H9 (cell line): ENCODE measurements around the gene DNAH12. TPM values are rescaled to one million over a fixed set of nuclear protein-coding genes. Genes with fewer than 3 reads are reported as not detected.
"Not testable (repeated sequence)": the region's sequence is repeated elsewhere in the genome, so short reads cannot be mapped to it uniquely, and the experiment has no call there.

Source experiments
- DNase-seq: peaks from one replicate; pipeline ENCODE4 v3.0.0-alpha.2; 2017
- H2AFZ ChIP-seq: one replicate; pipeline ENCODE4 v1.6.1; 2013; ENCODE audit warnings: mild to moderate bottlenecking, low read length, control low read depth, moderate library complexity
- H2AK5ac ChIP-seq: 2 replicates; pipeline ENCODE4 v1.6.1; 2013; ENCODE audit warnings: low read length, control low read depth, mixed read lengths; ENCODE audit not compliant: insufficient read length
- H2BK120ac ChIP-seq: one replicate; pipeline ENCODE4 v1.6.1; 2013; ENCODE audit warnings: low read depth, mild to moderate bottlenecking, low read length, control low read depth, inconsistent platforms; ENCODE audit not compliant: poor library complexity, severe bottlenecking
- H2BK12ac ChIP-seq: 2 replicates; pipeline ENCODE4 v1.6.1; 2013; ENCODE audit warnings: low read length, control low read depth, mixed read lengths, low read depth; ENCODE audit not compliant: insufficient read length
- H2BK15ac ChIP-seq: 2 replicates; pipeline ENCODE4 v1.6.1; 2013; ENCODE audit warnings: low read depth, low read length, control low read depth
- H2BK20ac ChIP-seq: one replicate; pipeline ENCODE4 v1.6.1; 2013; ENCODE audit warnings: low read depth, mild to moderate bottlenecking, low read length, control low read depth, inconsistent platforms; ENCODE audit not compliant: poor library complexity, severe bottlenecking
- H2BK5ac ChIP-seq: 2 replicates; pipeline ENCODE4 v1.6.1; 2013; ENCODE audit warnings: low read length, control low read depth, mixed read lengths; ENCODE audit not compliant: insufficient read length
- H3K14ac ChIP-seq: 2 replicates; pipeline ENCODE4 v1.6.1; 2013; ENCODE audit warnings: low read length, control low read depth; ENCODE audit not compliant: insufficient read depth
- H3K18ac ChIP-seq: 2 replicates; pipeline ENCODE4 v1.6.1; 2013; ENCODE audit warnings: low read depth, mild to moderate bottlenecking, mixed read lengths, low read length, control low read depth; ENCODE audit not compliant: insufficient read length
- H3K23ac ChIP-seq: 2 replicates; pipeline ENCODE4 v1.6.1; 2013; ENCODE audit warnings: low read length, control low read depth, mixed read lengths, low read depth; ENCODE audit not compliant: insufficient read length
- H3K23me2 ChIP-seq: 2 replicates; pipeline ENCODE4 v1.6.1; 2013; ENCODE audit warnings: low read depth, mild to moderate bottlenecking, mixed read lengths, low read length, control low read depth; ENCODE audit not compliant: insufficient read length, poor library complexity, severe bottlenecking
- H3K27ac ChIP-seq: 2 replicates; pipeline ENCODE4 v1.5.1; 2013; ENCODE audit warnings: low read length, control low read depth, mixed read lengths, low read depth; ENCODE audit not compliant: insufficient read length
- H3K27me3 ChIP-seq: 2 replicates; pipeline ENCODE4 v1.6.1; 2013; ENCODE audit warnings: low read length, control low read depth, inconsistent platforms; ENCODE audit not compliant: insufficient read depth
- H3K4ac ChIP-seq: 2 replicates; pipeline ENCODE4 v1.6.1; 2013; ENCODE audit warnings: low read depth, mild to moderate bottlenecking, control low read depth, inconsistent platforms, low read length, moderate library complexity
- H3K4me1 ChIP-seq: 2 replicates; pipeline ENCODE4 v1.6.1; 2013; ENCODE audit warnings: low read length, control low read depth, inconsistent platforms; ENCODE audit not compliant: insufficient read depth
- H3K4me2 ChIP-seq: 2 replicates; pipeline ENCODE4 v1.6.1; 2013; ENCODE audit warnings: low read length, control low read depth, mixed read lengths; ENCODE audit not compliant: insufficient read length, insufficient read depth
- H3K56ac ChIP-seq: 2 replicates; pipeline ENCODE4 v1.6.1; 2013; ENCODE audit warnings: low read depth, mild to moderate bottlenecking, mixed read lengths, low read length, control low read depth; ENCODE audit not compliant: insufficient read length
- H3K79me1 ChIP-seq: 2 replicates; pipeline ENCODE4 v1.6.1; 2013; ENCODE audit warnings: low read depth, mild to moderate bottlenecking, moderate library complexity, low read length, control low read depth, inconsistent platforms; ENCODE audit not compliant: insufficient read depth, poor library complexity, severe bottlenecking
- H3K79me2 ChIP-seq: 2 replicates; pipeline ENCODE4 v1.6.1; 2013; ENCODE audit warnings: low read length, control low read depth, inconsistent platforms; ENCODE audit not compliant: insufficient read depth
- H3K9ac ChIP-seq: 2 replicates; pipeline ENCODE4 v1.6.1; 2013; ENCODE audit warnings: low read length, control low read depth, mixed read lengths; ENCODE audit not compliant: insufficient read length; ENCODE audit errors: extremely low read depth
- H3K9me3 ChIP-seq: one replicate; pipeline ENCODE4 v1.6.1; 2013; ENCODE audit warnings: low read depth, low read length, inconsistent platforms; ENCODE audit not compliant: control insufficient read depth
- H3T11ph ChIP-seq: one replicate; pipeline ENCODE4 v1.6.1; 2013; ENCODE audit warnings: mild to moderate bottlenecking, low read length, control low read depth, inconsistent platforms
- H4K20me1 ChIP-seq: one replicate; pipeline ENCODE4 v1.6.1; 2013; ENCODE audit not compliant: control insufficient read depth, insufficient read length, insufficient read depth
- H4K5ac ChIP-seq: 2 replicates; pipeline ENCODE4 v1.6.1; 2013; ENCODE audit warnings: low read depth, mild to moderate bottlenecking, mixed read lengths, low read length, control low read depth; ENCODE audit not compliant: insufficient read length
- H4K8ac ChIP-seq: replicated peaks from 2 replicates; pipeline ENCODE4 v1.6.1; 2013; ENCODE audit warnings: low read length, control low read depth, mixed read lengths, low read depth; ENCODE audit not compliant: insufficient read length
- H4K91ac ChIP-seq: 2 replicates; pipeline ENCODE4 v1.6.1; 2013; ENCODE audit warnings: low read depth, mild to moderate bottlenecking, moderate library complexity, mixed read lengths, low read length, control low read depth; ENCODE audit not compliant: insufficient read length
- H3K27ac Mint-ChIP-seq, 3 experiments: 2 replicates in 2 of 3; 3 replicates in 1 of 3; pipeline ENCODE4 v1.8.0; 2020 to 2021; ENCODE audit warnings: mixed read lengths in 3 of 3, mild to moderate bottlenecking in 1 of 3, moderate library complexity in 1 of 3
- H3K27me3 Mint-ChIP-seq: 2 replicates; pipeline ENCODE4 v1.8.0; 2021; ENCODE audit warnings: low read depth, mild to moderate bottlenecking, moderate library complexity, mixed read lengths
- H3K36me3 Mint-ChIP-seq, 3 experiments: 2 replicates in 2 of 3; 3 replicates in 1 of 3; pipeline ENCODE4 v1.8.0; 2020 to 2021; ENCODE audit warnings: low read depth in 3 of 3, mixed read lengths in 3 of 3; ENCODE audit not compliant: insufficient read depth in 1 of 3
- H3K4me1 Mint-ChIP-seq, 2 experiments: 2 replicates each; pipeline ENCODE4 v1.8.0; 2020; ENCODE audit warnings: mixed read lengths in 2 of 2
- H3K4me3 Mint-ChIP-seq, 2 experiments: 2 replicates in 1 of 2; 3 replicates in 1 of 2; pipeline ENCODE4 v1.8.0; 2020 to 2021; ENCODE audit warnings: mild to moderate bottlenecking in 2 of 2, mixed read lengths in 2 of 2, moderate library complexity in 1 of 2
- H3K9me3 Mint-ChIP-seq, 2 experiments: 2 replicates in 1 of 2; 3 replicates in 1 of 2; pipeline ENCODE4 v1.8.0; 2020; ENCODE audit warnings: mild to moderate bottlenecking in 2 of 2, mixed read lengths in 2 of 2, moderate library complexity in 1 of 2
- WGBS: extraction: QIAGEN DNeasy Blood & Tissue Kit; methylation state at CpG from one replicate; pipeline ENCODE4 v1.1.7; 2013; ENCODE audit warnings: missing lambda C conversion rate, low lambda C conversion rate, mixed read lengths; ENCODE audit not compliant: insufficient read length; ENCODE audit errors: extremely low coverage; 5-methylcytosine and 5-hydroxymethylcytosine counted together
- total RNA-seq: library from RNA; stranded (reverse); gene quantifications from 2 replicates; pipeline ENCODE4 v1.2.1, GENCODE V29; 2021

The DNAH12 gene
- total RNA-seq, 1 experiment from 2014 or later: not detected

DNA sequence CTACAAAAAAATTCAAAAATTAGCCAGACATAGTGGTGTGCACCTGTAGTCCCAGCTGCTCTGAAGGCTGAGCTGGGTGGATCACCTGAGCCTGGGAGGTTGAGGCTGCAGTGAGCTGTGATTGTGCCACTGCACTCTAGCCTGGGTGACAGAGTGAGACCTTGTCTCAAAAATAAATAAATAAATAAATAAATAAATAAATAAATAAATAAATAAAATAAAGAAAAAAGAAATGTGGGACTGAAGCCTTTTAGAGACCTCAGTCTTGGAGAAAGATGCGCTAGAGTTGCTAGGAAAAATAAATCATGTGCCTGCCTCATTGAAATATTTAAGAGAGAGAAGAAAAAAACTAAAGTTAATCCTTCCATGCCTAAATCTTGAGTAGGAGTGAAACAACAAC is 187.9 kb downstream of the DNAH12 start:
- not testable (repeated sequence) for H3K14ac ChIP-seq, H2BK20ac ChIP-seq, H3K27ac ChIP-seq, H3K4me1 Mint-ChIP-seq, H2BK15ac ChIP-seq, H3K9me3 Mint-ChIP-seq, H3K23me2 ChIP-seq, DNase-seq, H3K79me2 ChIP-seq, H4K5ac ChIP-seq, H3K56ac ChIP-seq, H2BK120ac ChIP-seq, H2BK5ac ChIP-seq, H3K79me1 ChIP-seq, H3K18ac ChIP-seq, H3K9ac ChIP-seq, H4K20me1 ChIP-seq, H3K4me2 ChIP-seq, H3K27me3 Mint-ChIP-seq, H4K8ac ChIP-seq, H3K27ac Mint-ChIP-seq, H4K91ac ChIP-seq, H2BK12ac ChIP-seq, H3K36me3 Mint-ChIP-seq, H3K9me3 ChIP-seq, H2AK5ac ChIP-seq, H3K4me1 ChIP-seq, H3K27me3 ChIP-seq, H2AFZ ChIP-seq, H3K4me3 Mint-ChIP-seq, H3K23ac ChIP-seq, H3K4ac ChIP-seq, H3T11ph ChIP-seq
- no CpG with 5 or more reads among the region's 1 CpG for WGBS
